ENCODE measurements around the gene CBY1.
A peak's percentile ranks its signal among the peaks of the same experiment; 100 is the strongest.

The CBY1 gene

GRCh38 chr22:38657045-38657909 lies 839 bp downstream of the CBY1 start:
- no peaks in the 10 kb centered on the region for H3K27me3 Mint-ChIP-seq
- H3K4me3 Mint-ChIP-seq: peak overlapping the region; percentile 93 to 95
- DNase-seq (peak in 2 of 3 experiments; percentile 4 to 11), ATAC-seq (replicated peaks) (peak; percentile 17)
- H3K27ac Mint-ChIP-seq: peak overlapping the region; percentile 99
- peaks cover 14% of the 10 kb centered on the region for H3K36me3 Mint-ChIP-seq (ENCODE audit: insufficient read depth)
- peaks cover 6 to 11% of the 10 kb centered on the region in 2 donors for H3K4me1 Mint-ChIP-seq (ENCODE audit: low read depth in 2 of 2)
- H3K9me3 Mint-ChIP-seq: no peaks in the 10 kb centered on the region

GRCh38 chr22:38674888-38675287 lies 18.4 kb downstream of the CBY1 start:
- H3K9me3 Mint-ChIP-seq: no peaks in the 10 kb centered on the region
- H3K27ac Mint-ChIP-seq: no peak overlapping the region

GRCh38 chr22:38675833-38676232 lies 19.4 kb downstream of the CBY1 start:
- Mint-ChIP-seq H3K27ac (no peak overlapping the region), H3K36me3 (ENCODE audit: insufficient read depth) (peaks cover 10% of the 10 kb centered on the region), H3K27me3 (no peaks in the 10 kb centered on the region), H3K4me3 (no peak overlapping the region), H3K4me1 (ENCODE audit: low read depth in 2 of 2) (no peaks in the 10 kb centered on the region), H3K9me3 (no peaks in the 10 kb centered on the region)
- ATAC-seq (replicated peaks) (no peak), DNase-seq (no peak)

More at GRCh38 chr22:38674888-38675287, 18.4 kb downstream of the CBY1 start:
- Mint-ChIP-seq H3K27me3 (no peaks in the 10 kb centered on the region), H3K36me3 (ENCODE audit: insufficient read depth) (peaks cover 10% of the 10 kb centered on the region), H3K4me1 (ENCODE audit: low read depth in 2 of 2) (no peaks in the 10 kb centered on the region), H3K4me3 (no peak overlapping the region)
- DNase-seq (no peak), ATAC-seq (replicated peaks) (no peak)

- H3K36me3 Mint-ChIP-seq (ENCODE audit: insufficient read depth): peaks cover 42% of the 10 kb centered on the region
- no peaks in the 10 kb centered on the region for H3K27me3 Mint-ChIP-seq
- ATAC-seq (replicated peaks): peak; percentile 97
- H3K4me1 Mint-ChIP-seq (ENCODE audit: low read depth in 2 of 2): peaks cover 13 to 16% of the 10 kb centered on the region in 2 donors
- DNase-seq: peak; percentile 73 to 79 (median 77)
- peak within 1 kb of the TSS; percentile 92 to 94 for H3K4me3 Mint-ChIP-seq
- peak within 1 kb of the TSS; percentile 95 to 98 for H3K27ac Mint-ChIP-seq
- H3K9me3 Mint-ChIP-seq: no peaks in the 10 kb centered on the region
These were observed 25.3 kb downstream of the CBY1 start, which contains the start of gene TOMM22 for GRCh38 chr22:38681582-38682335. TSS of gene TOMM22 (plus strand) at chr22:38681957. CDS start at chr22:38681979, 22 bp downstream.

- no peaks in the 10 kb centered on the region for H3K27me3 Mint-ChIP-seq
- H3K27ac Mint-ChIP-seq: no peak overlapping the region
- H3K9me3 Mint-ChIP-seq: no peaks in the 10 kb centered on the region
- DNase-seq (no peak), ATAC-seq (replicated peaks) (no peak)
- H3K4me1 Mint-ChIP-seq (ENCODE audit: low read depth in 2 of 2): peaks cover 13 to 16% of the 10 kb centered on the region in 2 donors
- peaks cover 67% of the 10 kb centered on the region for H3K36me3 Mint-ChIP-seq (ENCODE audit: insufficient read depth)
- no peak overlapping the region for H3K4me3 Mint-ChIP-seq
These were observed 28.5 kb downstream of the CBY1 start for GRCh38 chr22:38684895-38685294.

GRCh38 chr22:38685761-38686160 lies 29.3 kb downstream of the CBY1 start:
- H3K27ac Mint-ChIP-seq: no peak overlapping the region
- H3K4me1 Mint-ChIP-seq (ENCODE audit: low read depth in 2 of 2): peaks cover 13 to 16% of the 10 kb centered on the region in 2 donors

GRCh38 chr22:38689651-38690050 lies 33.2 kb downstream of the CBY1 start:
- ATAC-seq (replicated peaks) (no peak), DNase-seq (no peak)
- Mint-ChIP-seq H3K4me3 (no peak overlapping the region), H3K4me1 (ENCODE audit: low read depth in 2 of 2) (peaks cover 9 to 21% of the 10 kb centered on the region in 2 donors), H3K27ac (no peak overlapping the region), H3K27me3 (no peaks in the 10 kb centered on the region), H3K36me3 (ENCODE audit: insufficient read depth) (peaks cover 67% of the 10 kb centered on the region), H3K9me3 (no peaks in the 10 kb centered on the region)

More at GRCh38 chr22:38685761-38686160, 29.3 kb downstream of the CBY1 start:
- Mint-ChIP-seq H3K4me3 (no peak overlapping the region), H3K36me3 (ENCODE audit: insufficient read depth) (peaks cover 67% of the 10 kb centered on the region), H3K27me3 (no peaks in the 10 kb centered on the region), H3K9me3 (no peaks in the 10 kb centered on the region)
- DNase-seq: no peak
- ATAC-seq (replicated peaks): no peak

- Mint-ChIP-seq H3K36me3 (ENCODE audit: insufficient read depth) (peaks cover 42% of the 10 kb centered on the region), H3K9me3 (no peaks in the 10 kb centered on the region), H3K4me3 (no peak overlapping the region), H3K27me3 (no peaks in the 10 kb centered on the region), H3K4me1 (ENCODE audit: low read depth in 2 of 2) (peaks cover 33 to 58% of the 10 kb centered on the region in 2 donors), H3K27ac (peak overlapping the region; percentile 13 to 56)
- DNase-seq (no peak), ATAC-seq (replicated peaks) (no peak)
These were observed 37.6 kb downstream of the CBY1 start for GRCh38 chr22:38694049-38694448.

GRCh38 chr22:38694940-38695339 lies 38.5 kb downstream of the CBY1 start:
- H3K27me3 Mint-ChIP-seq: no peaks in the 10 kb centered on the region
- H3K4me3 Mint-ChIP-seq: no peak overlapping the region
- ATAC-seq (replicated peaks): no peak
- peaks cover 37% of the 10 kb centered on the region for H3K36me3 Mint-ChIP-seq (ENCODE audit: insufficient read depth)
- H3K4me1 Mint-ChIP-seq (ENCODE audit: low read depth in 2 of 2): peaks cover 39 to 67% of the 10 kb centered on the region in 2 donors
- DNase-seq: no peak
- H3K9me3 Mint-ChIP-seq: no peaks in the 10 kb centered on the region
- H3K27ac Mint-ChIP-seq: peak overlapping the region; percentile 56 to 67

- Mint-ChIP-seq H3K27me3 (no peaks in the 10 kb centered on the region), H3K36me3 (ENCODE audit: insufficient read depth) (peaks cover 49% of the 10 kb centered on the region), H3K27ac (peak overlapping the region; percentile 39 to 68), H3K4me1 (ENCODE audit: low read depth in 2 of 2) (peaks cover 46 to 67% of the 10 kb centered on the region in 2 donors), H3K4me3 (peak overlapping the region; percentile 17 to 79), H3K9me3 (no peaks in the 10 kb centered on the region)
- ATAC-seq (replicated peaks) (no peak), DNase-seq (no peak)
These were observed 40.4 kb downstream of the CBY1 start for GRCh38 chr22:38696606-38697424.

GRCh38 chr22:38697425-38698089 lies 41.1 kb downstream of the CBY1 start:
- H3K4me1 Mint-ChIP-seq (ENCODE audit: low read depth in 2 of 2): peaks cover 46 to 67% of the 10 kb centered on the region in 2 donors

GRCh38 chr22:38698407-38699094 lies 42.1 kb downstream of the CBY1 start:
- ATAC-seq (replicated peaks) (no peak), DNase-seq (no peak)
- Mint-ChIP-seq H3K27ac (peak overlapping the region; percentile 95 to 98), H3K36me3 (ENCODE audit: insufficient read depth) (peaks cover 48% of the 10 kb centered on the region), H3K4me1 (ENCODE audit: low read depth in 2 of 2) (peaks cover 42 to 59% of the 10 kb centered on the region in 2 donors), H3K27me3 (no peaks in the 10 kb centered on the region), H3K4me3 (peak overlapping the region; percentile 79 to 90), H3K9me3 (no peaks in the 10 kb centered on the region)

More at GRCh38 chr22:38697425-38698089, 41.1 kb downstream of the CBY1 start:
- no peak for ATAC-seq (replicated peaks)
- H3K27me3 Mint-ChIP-seq: no peaks in the 10 kb centered on the region
- peak overlapping the region in 1 of 2 donors; percentile 79 for H3K4me3 Mint-ChIP-seq
- H3K36me3 Mint-ChIP-seq (ENCODE audit: insufficient read depth): peaks cover 52% of the 10 kb centered on the region
- DNase-seq: no peak
- peak overlapping the region in 1 of 2 donors; percentile 68 for H3K27ac Mint-ChIP-seq
- no peaks in the 10 kb centered on the region for H3K9me3 Mint-ChIP-seq

Measured in effector memory CD8-positive, alpha-beta T cell (primary cell).